CD14-positive monocyte (primary cell): ENCODE results near the gene SCAMP4. TPM values are rescaled to one million over a fixed set of nuclear protein-coding genes. Genes with fewer than 3 reads are reported as not detected.

ENCODE experiments used
- DNase-seq, 3 donors: peaks; one replicate each; pipeline ENCODE4 v3.0.0-alpha.2; 2011 to 2022
- H2AFZ ChIP-seq: 2 replicates; pipeline ENCODE4 v1.6.0; 2012; ENCODE audit warnings: mild to moderate bottlenecking, low read depth, low read length, inconsistent platforms; ENCODE audit not compliant: insufficient read depth, poor library complexity, severe bottlenecking
- H3K27ac ChIP-seq, 2 donors: 1 replicate in 1 of 2; 2 replicates in 1 of 2; pipeline ENCODE4 v1.5.1; 2012 to 2013; ENCODE audit warnings: low read length in 2 of 2, control low read depth in 1 of 2, inconsistent platforms in 1 of 2, low read depth in 1 of 2, mild to moderate bottlenecking in 1 of 2
- H3K27me3 ChIP-seq, 2 donors: one replicate each; pipeline versions ENCODE4 v1.6.0 to v1.6.1; 2011 to 2013; ENCODE audit warnings: low read length in 2 of 2; ENCODE audit not compliant: control insufficient read depth in 2 of 2, insufficient read depth in 2 of 2
- H3K36me3 ChIP-seq, 2 donors: replicated peaks in 1 of 2; 1 replicate in 1 of 2; 2 replicates in 1 of 2; pipeline versions ENCODE4 v1.5.1 to v1.6.1; 2012 to 2013; ENCODE audit warnings: low read length in 2 of 2, control low read depth in 1 of 2, inconsistent platforms in 1 of 2, mild to moderate bottlenecking in 1 of 2; ENCODE audit not compliant: insufficient read depth in 2 of 2, control insufficient read depth in 1 of 2
- H3K4me1 ChIP-seq, 2 donors: 1 replicate in 1 of 2; 2 replicates in 1 of 2; pipeline versions ENCODE4 v1.5.1 to v1.6.1; 2012 to 2013; ENCODE audit warnings: low read length in 2 of 2, control low read depth in 1 of 2, inconsistent platforms in 1 of 2, mild to moderate bottlenecking in 1 of 2, moderate library complexity in 1 of 2; ENCODE audit not compliant: insufficient read depth in 2 of 2, control insufficient read depth in 1 of 2
- H3K4me2 ChIP-seq: replicated peaks from 2 replicates; pipeline ENCODE3; 2012; ENCODE audit warnings: low read length, moderate library complexity, mild to moderate bottlenecking; ENCODE audit not compliant: poor library complexity, severe bottlenecking; ENCODE audit errors: extremely low read depth
- H3K4me3 ChIP-seq, 3 experiments: fragments of 200-600 bp in 1 of 3; sonication (generic) in 1 of 3; replicated peaks in 1 of 3; 1 replicate in 2 of 3; 2 replicates in 1 of 3; pipeline ENCODE4 v1.5.1; 2011 to 2013; ENCODE audit warnings: low read length in 3 of 3, mild to moderate bottlenecking in 3 of 3, control low read depth in 2 of 3, low read depth in 2 of 3, inconsistent platforms in 1 of 3, moderate library complexity in 1 of 3
- H3K79me2 ChIP-seq: 2 replicates; pipeline ENCODE4 v1.6.0; 2012; ENCODE audit warnings: mild to moderate bottlenecking, control low read depth, inconsistent platforms, low read length, moderate library complexity; ENCODE audit not compliant: insufficient read depth
- H3K9ac ChIP-seq: 2 replicates; pipeline ENCODE4 v1.6.0; 2017; ENCODE audit warnings: low read length, mild to moderate bottlenecking; ENCODE audit not compliant: insufficient read depth, poor library complexity, severe bottlenecking
- H3K9me3 ChIP-seq, 2 donors: replicated peaks in 1 of 2; 1 replicate in 1 of 2; 2 replicates in 1 of 2; pipeline versions ENCODE4 v1.5.1 to v1.6.1; 2012 to 2013; ENCODE audit warnings: low read length in 2 of 2, control low read depth in 1 of 2; ENCODE audit not compliant: control insufficient read depth in 1 of 2, insufficient read depth in 1 of 2
- H4K20me1 ChIP-seq: 2 replicates; pipeline ENCODE4 v1.6.0; 2012; ENCODE audit warnings: mild to moderate bottlenecking, low read length, control low read depth, moderate library complexity; ENCODE audit not compliant: insufficient read depth
- H3K27ac Mint-ChIP-seq, 7 donors: one replicate each; pipeline ENCODE4 v1.8.0; 2020; ENCODE audit warnings: mild to moderate bottlenecking in 7 of 7, mixed read lengths in 7 of 7, moderate library complexity in 6 of 7, inconsistent platforms in 2 of 7
- H3K27me3 Mint-ChIP-seq, 3 donors: one replicate each; pipeline ENCODE4 v1.8.0; 2021 to 2022; ENCODE audit warnings: low read depth in 3 of 3, mild to moderate bottlenecking in 3 of 3, mixed read lengths in 3 of 3, moderate library complexity in 3 of 3, inconsistent platforms in 1 of 3
- H3K36me3 Mint-ChIP-seq, 2 donors: one replicate each; pipeline ENCODE4 v1.8.0; 2020; ENCODE audit warnings: mixed read lengths in 2 of 2, inconsistent platforms in 1 of 2, mild to moderate bottlenecking in 1 of 2
- H3K4me1 Mint-ChIP-seq: one replicate; pipeline ENCODE4 v1.8.0; 2020; ENCODE audit warnings: mild to moderate bottlenecking, mixed read lengths
- H3K4me3 Mint-ChIP-seq, 2 donors: one replicate each; pipeline ENCODE4 v1.8.0; 2020; ENCODE audit warnings: mild to moderate bottlenecking in 2 of 2, mixed read lengths in 2 of 2, moderate library complexity in 1 of 2
- H3K9me3 Mint-ChIP-seq, 7 donors: one replicate each; pipeline ENCODE4 v1.8.0; 2020 to 2022; ENCODE audit warnings: mixed read lengths in 7 of 7, mild to moderate bottlenecking in 6 of 7, moderate library complexity in 6 of 7, inconsistent platforms in 2 of 7
- WGBS: methylation state at CpG from one replicate; pipeline ENCODE4 v1.1.5; 2013; ENCODE audit warnings: missing lambda C conversion rate; ENCODE audit not compliant: insufficient coverage; 5-methylcytosine and 5-hydroxymethylcytosine counted together
- intact Hi-C, 2 donors: fragments of 100-400 bp; cut with micrococcal nuclease; formaldehyde crosslinking; loops; one replicate each; pipeline versions ENCODE4 v1.15.0 to v1.15.1; 2023
- polyA plus RNA-seq, 3 donors: library from polyadenylated mRNA; depleted of rRNA in 1 of 3; unstranded in 2 of 3; stranded (reverse) in 1 of 3; fragments of 300-500 nt in 2 of 3; fragments of >200 nt in 1 of 3; fragmentation: Illumina TruSeq in 2 of 3; gene quantifications; 1 replicate in 2 of 3; 2 replicates in 1 of 3; pipeline ENCODE4 v1.2.3, GENCODE V29; 2012 to 2021
- TF ChIP-seq, protein P1 (sequence below): fragments of 200-600 bp; IDR thresholded peaks from one replicate; pipeline ENCODE4 v1.8.0; 2022; ENCODE audit warnings: antibody characterized with exemption, mild to moderate bottlenecking

Gene SCAMP4
- polyA plus RNA-seq, 3 donors = 11.9 to 39.4 (median 15.4) TPM

DNA sequence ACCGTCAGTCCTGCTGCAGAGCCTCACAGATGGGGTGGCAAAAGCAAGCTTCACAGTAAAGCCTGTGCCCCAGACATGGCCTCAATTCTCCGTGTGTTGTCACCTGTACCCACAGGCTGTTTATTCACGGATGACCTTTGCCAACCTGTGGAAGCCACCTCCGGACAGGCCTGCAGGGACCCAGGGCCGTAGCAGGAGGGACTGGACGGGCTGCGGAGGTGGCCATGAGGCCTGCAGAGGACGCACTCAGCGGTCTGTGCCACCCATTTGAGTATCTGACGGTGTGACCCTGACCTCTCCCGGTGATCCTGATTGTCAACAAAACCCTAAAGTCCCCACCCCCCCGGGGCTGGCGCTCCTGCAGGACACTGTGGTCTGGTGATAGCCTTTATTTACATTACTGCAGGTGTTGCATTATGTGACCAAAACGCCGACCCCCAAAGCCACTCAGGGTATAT is 34.0 kb upstream of the SCAMP4 start:
- peaks cover 66% of the 10 kb centered on the region for H3K79me2 ChIP-seq
- Mint-ChIP-seq H3K27ac (peak overlapping the region in 1 of 7 donors; percentile 68), H3K36me3 (peaks cover 7 to 24% of the 10 kb centered on the region in 2 donors), H3K9me3 (no peaks in the 10 kb centered on the region), H3K27me3 (no peaks in the 10 kb centered on the region), H3K4me1 (peaks cover 19% of the 10 kb centered on the region), H3K4me3 (no peak overlapping the region)
- no peaks in the 10 kb centered on the region for H3K27me3 ChIP-seq
- H2AFZ ChIP-seq = no peak overlapping the region
- peaks cover 14 to 27% of the 10 kb centered on the region in 2 donors for H3K36me3 ChIP-seq
- H3K27ac ChIP-seq = no peak overlapping the region
- H3K4me1 ChIP-seq = peaks cover 21 to 25% of the 10 kb centered on the region in 2 donors
- peaks cover 52% of the 10 kb centered on the region for H4K20me1 ChIP-seq
- H3K4me2 ChIP-seq = no peak overlapping the region
- 96% methylated on average over 13 of the region's 15 CpGs for WGBS
- intact Hi-C loops = no loop called here
- H3K4me3 ChIP-seq = no peak overlapping the region
- H3K9me3 ChIP-seq = no peaks in the 10 kb centered on the region
- TF ChIP-seq, protein P1, sequence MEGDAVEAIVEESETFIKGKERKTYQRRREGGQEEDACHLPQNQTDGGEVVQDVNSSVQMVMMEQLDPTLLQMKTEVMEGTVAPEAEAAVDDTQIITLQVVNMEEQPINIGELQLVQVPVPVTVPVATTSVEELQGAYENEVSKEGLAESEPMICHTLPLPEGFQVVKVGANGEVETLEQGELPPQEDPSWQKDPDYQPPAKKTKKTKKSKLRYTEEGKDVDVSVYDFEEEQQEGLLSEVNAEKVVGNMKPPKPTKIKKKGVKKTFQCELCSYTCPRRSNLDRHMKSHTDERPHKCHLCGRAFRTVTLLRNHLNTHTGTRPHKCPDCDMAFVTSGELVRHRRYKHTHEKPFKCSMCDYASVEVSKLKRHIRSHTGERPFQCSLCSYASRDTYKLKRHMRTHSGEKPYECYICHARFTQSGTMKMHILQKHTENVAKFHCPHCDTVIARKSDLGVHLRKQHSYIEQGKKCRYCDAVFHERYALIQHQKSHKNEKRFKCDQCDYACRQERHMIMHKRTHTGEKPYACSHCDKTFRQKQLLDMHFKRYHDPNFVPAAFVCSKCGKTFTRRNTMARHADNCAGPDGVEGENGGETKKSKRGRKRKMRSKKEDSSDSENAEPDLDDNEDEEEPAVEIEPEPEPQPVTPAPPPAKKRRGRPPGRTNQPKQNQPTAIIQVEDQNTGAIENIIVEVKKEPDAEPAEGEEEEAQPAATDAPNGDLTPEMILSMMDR = no peak
- no peak overlapping the region for H3K9ac ChIP-seq
- no peak for DNase-seq

DNA sequence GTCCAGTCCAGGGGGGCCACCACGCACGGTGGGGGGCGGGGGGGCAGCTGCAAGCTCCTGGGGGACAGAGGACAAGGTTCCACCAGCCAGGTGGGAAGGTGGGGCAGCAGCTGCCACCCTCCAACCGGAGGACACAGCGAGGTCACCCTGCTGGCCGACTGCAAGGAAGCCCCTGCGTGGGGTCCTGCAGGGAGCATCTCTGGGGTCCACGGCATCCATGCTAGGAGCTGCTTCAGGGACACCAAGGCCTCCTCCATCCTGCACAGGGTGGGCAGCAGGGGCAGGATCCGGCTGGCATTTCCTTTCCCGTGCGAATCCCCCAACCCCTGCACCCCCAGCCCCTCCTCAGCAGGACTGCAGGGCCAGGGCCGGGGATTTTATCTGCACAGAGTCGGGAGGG is 33.6 kb upstream of the SCAMP4 start:
- no peak overlapping the region for H3K9ac ChIP-seq
- no peaks in the 10 kb centered on the region for H3K27me3 ChIP-seq
- Mint-ChIP-seq H3K4me1 (peaks cover 24% of the 10 kb centered on the region), H3K9me3 (no peaks in the 10 kb centered on the region), H3K27me3 (no peaks in the 10 kb centered on the region), H3K4me3 (no peak overlapping the region), H3K36me3 (peaks cover 7 to 24% of the 10 kb centered on the region in 2 donors), H3K27ac (no peak overlapping the region)
- no peak for DNase-seq
- TF ChIP-seq, protein P1 = no peak
- intact Hi-C loops = no loop called here
- WGBS = 94% methylated on average over 8 of the region's 13 CpGs
- H3K4me3 ChIP-seq = no peak overlapping the region
- H4K20me1 ChIP-seq = peaks cover 52% of the 10 kb centered on the region
- H3K36me3 ChIP-seq = peaks cover 14 to 27% of the 10 kb centered on the region in 2 donors
- H3K4me2 ChIP-seq = no peak overlapping the region
- H3K9me3 ChIP-seq = no peaks in the 10 kb centered on the region
- H3K27ac ChIP-seq = no peak overlapping the region
- peaks cover 25 to 30% of the 10 kb centered on the region in 2 donors for H3K4me1 ChIP-seq
- peaks cover 66% of the 10 kb centered on the region for H3K79me2 ChIP-seq
- H2AFZ ChIP-seq = no peak overlapping the region
